GM12878 (cell line): ENCODE data around the gene ASB10. TPM values are rescaled to one million over a fixed set of nuclear protein-coding genes. Genes with fewer than 3 reads are reported as not detected.

Experiments used
- CTCF ChIP-seq, 3 experiments: IDR thresholded peaks in 2 of 3; conservative IDR thresholded peaks in 1 of 3; 2 replicates each; pipeline ENCODE4 v1.5.1; 2011; ENCODE audit warnings: low read depth in 3 of 3, low read length in 3 of 3, mild to moderate bottlenecking in 3 of 3, control low read depth in 2 of 3, moderate library complexity in 2 of 3, inconsistent platforms in 1 of 3, mixed read lengths in 1 of 3; ENCODE audit not compliant: control insufficient read depth in 2 of 3, insufficient read depth in 1 of 3; ENCODE audit errors: extremely low read depth in 1 of 3
- DPF2 ChIP-seq: fragments of 450-650 bp; IDR thresholded peaks from 2 replicates; pipeline ENCODE4 v1.6.1; 2017; ENCODE audit warnings: mild to moderate bottlenecking
- KAT2A ChIP-seq: conservative IDR thresholded peaks from 2 replicates; pipeline ENCODE4 v1.6.1; 2011; ENCODE audit warnings: low read depth, low read length; ENCODE audit not compliant: control insufficient read depth
- PAX5 ChIP-seq: IDR thresholded peaks from 2 replicates; pipeline ENCODE4 v1.6.1; 2011; ENCODE audit warnings: low read depth, low read length, borderline replicate concordance
- POLR2AphosphoS2 ChIP-seq: IDR thresholded peaks from 2 replicates; pipeline ENCODE4 v1.6.1; 2011; ENCODE audit warnings: low read depth, mild to moderate bottlenecking, low read length, improper control_type of control experiment, moderate library complexity
- RELA ChIP-seq: fragments of 450-650 bp; IDR thresholded peaks from 2 replicates; pipeline ENCODE4 v1.8.0; 2014; ENCODE audit warnings: borderline replicate concordance; ENCODE audit not compliant: partially characterized antibody
- SMAD5 ChIP-seq: IDR thresholded peaks from 2 replicates; pipeline ENCODE4 v1.6.1; 2016; ENCODE audit warnings: antibody characterized with exemption, low read depth
- SMC3 ChIP-seq: IDR thresholded peaks from 2 replicates; pipeline ENCODE4 v1.6.1; 2011; ENCODE audit warnings: low read length, improper control_type of control experiment, borderline replicate concordance
- SUZ12 ChIP-seq: fragments of 200-600 bp; sonication (generic); IDR thresholded peaks from one replicate; pipeline ENCODE4 v1.6.1; 2018; ENCODE audit warnings: antibody characterized with exemption, mild to moderate bottlenecking; ENCODE audit not compliant: unreplicated experiment
- TCF12 ChIP-seq: IDR thresholded peaks from 2 replicates; pipeline ENCODE4 v1.6.1; 2011; ENCODE audit warnings: low read depth, mild to moderate bottlenecking, low read length
- ZNF24 ChIP-seq: fragments of 450-650 bp; IDR thresholded peaks from 2 replicates; pipeline ENCODE4 v1.6.1; 2017; ENCODE audit warnings: antibody characterized with exemption, mild to moderate bottlenecking
- polyA plus RNA-seq, 11 experiments: library from polyadenylated mRNA; depleted of rRNA in 4 of 11; unstranded in 6 of 11; stranded (reverse) in 5 of 11; fragments of >200 nt; fragmentation: Nextera tagmentation in 4 of 11; fragmentation: Illumina TruSeq in 1 of 11; extraction: Ambion mirVana in 4 of 11; extraction: Trizol in 1 of 11; gene quantifications; 1 replicate in 1 of 11; 2 replicates in 10 of 11; pipeline versions ENCODE4 v1.2.1 to v1.2.3, GENCODE V29; 2011 to 2016; ENCODE audit warnings: inconsistent platforms in 2 of 11, missing spikeins in 2 of 11, low read depth in 1 of 11
- total RNA-seq, 4 experiments: library from RNA; depleted of rRNA in 3 of 4; stranded (reverse); fragments of >200 nt in 3 of 4; fragmentation: Illumina TruSeq in 1 of 4; extraction: Trizol in 1 of 4; gene quantifications; 2 replicates each; pipeline versions ENCODE4 v1.2.1 to v1.2.3, GENCODE V29; 2013 to 2021

ASB10 gene
- total and polyA plus RNA-seq, 10 of the 15 experiments (the other 5 are each of a cell fraction or from before 2014, with no cell fraction given): not detected

- TF ChIP-seq CTCF (IDR thresholded peaks at IDR 0.05 in 2 of 3, conservative IDR thresholded peaks at IDR 0.05 in 1 of 3; ENCODE audit: control insufficient read depth in 2 of 3, extremely low read depth in 1 of 3, insufficient read depth in 1 of 3, low read depth in 3 of 3, low read length in 3 of 3) (peak; percentile 45 to 61 (median 60)), PAX5 (no peak), POLR2AphosphoS2 (no peak), TCF12 (no peak), RELA (no peak), KAT2A (no peak), ZNF24 (no peak), SMC3 (peak; percentile 11; the same call in 1 of the 2 replicates), SMAD5 (no peak), SUZ12 (no peak), DPF2 (0 out of 2 replicates have a peak, but pooled peaks have one; percentile 12)
These were observed 18.9 kb downstream of the ASB10 start (continued) for GRCh38 chr7:151168003-151168786.
